ENCODE measurements around the gene CDK14.

The CDK14 gene

GRCh38 chr7:90951986-90952954 lies 356.1 kb downstream of the CDK14 start:
- DNase-seq (ENCODE audit: low spot score): no peak

- no peak for DNase-seq (ENCODE audit: low spot score)
Measured at GRCh38 chr7:90955641-90956207, 359.6 kb downstream of the CDK14 start.

GRCh38 chr7:90957883-90958282 lies 361.8 kb downstream of the CDK14 start:
- DNase-seq (ENCODE audit: low spot score): no peak

GRCh38 chr7:90958647-90959046 lies 362.5 kb downstream of the CDK14 start:
- no peak for DNase-seq (ENCODE audit: low spot score)

GRCh38 chr7:90961037-90961725 lies 365.1 kb downstream of the CDK14 start:
- peak; percentile 32 for DNase-seq (ENCODE audit: low spot score)

GRCh38 chr7:90965211-90965610 lies 369.1 kb downstream of the CDK14 start:
- no peak for DNase-seq (ENCODE audit: low spot score)

GRCh38 chr7:90966346-90966745 lies 370.2 kb downstream of the CDK14 start:
- DNase-seq (ENCODE audit: low spot score): no peak

- no peak for DNase-seq (ENCODE audit: low spot score)
Measured at GRCh38 chr7:90968871-90969270, 372.8 kb downstream of the CDK14 start.

GRCh38 chr7:90972906-90973550 lies 376.9 kb downstream of the CDK14 start:
- DNase-seq (ENCODE audit: low spot score): no peak

GRCh38 chr7:90977056-90977455 lies 380.9 kb downstream of the CDK14 start:
- DNase-seq (ENCODE audit: low spot score): no peak

- DNase-seq (ENCODE audit: low spot score): no peak
Measured at GRCh38 chr7:90980545-90980944, 384.4 kb downstream of the CDK14 start.

- DNase-seq (ENCODE audit: low spot score): no peak
Measured at GRCh38 chr7:90982228-90982627, 386.1 kb downstream of the CDK14 start.

GRCh38 chr7:90984692-90985091 lies 388.6 kb downstream of the CDK14 start:
- DNase-seq (ENCODE audit: low spot score): no peak

GRCh38 chr7:90988516-90988915 lies 392.4 kb downstream of the CDK14 start:
- no peak for DNase-seq (ENCODE audit: low spot score)

GRCh38 chr7:90988996-90989765 lies 393.1 kb downstream of the CDK14 start:
- no peak for DNase-seq (ENCODE audit: low spot score)

- no peak for DNase-seq (ENCODE audit: low spot score)
Measured at GRCh38 chr7:90994121-90994520, 398.0 kb downstream of the CDK14 start.

- DNase-seq (ENCODE audit: low spot score): no peak
Measured at GRCh38 chr7:90994601-90995000, 398.5 kb downstream of the CDK14 start.

- DNase-seq (ENCODE audit: low spot score): no peak
Measured at GRCh38 chr7:90995996-90996395, 399.9 kb downstream of the CDK14 start.

- no peak for DNase-seq (ENCODE audit: low spot score)
Measured at GRCh38 chr7:90999989-91000979, 404.2 kb downstream of the CDK14 start.

GRCh38 chr7:91005024-91005423 lies 408.9 kb downstream of the CDK14 start:
- DNase-seq (ENCODE audit: low spot score): no peak

All from RKO (cell line).